GM10248 (cell line): ENCODE measurements around the gene CDH10.

ENCODE experiments used
- CTCF ChIA-PET: fragments of 300-600 bp; sonication (Branson Sonifier 250); formaldehyde crosslinking; extraction: SDS; loops from one replicate; lab custom pipeline; 2021; ENCODE audit warnings: antibody characterized with exemption; lab: Yijun Ruan, JAX
- POLR2A ChIA-PET: fragments of 350-650 bp; sonication (Branson Sonifier 250); formaldehyde crosslinking; extraction: SDS; loops from one replicate; lab custom pipeline; 2020; ENCODE audit warnings: antibody characterized with exemption; lab: Yijun Ruan, JAX
- DNase-seq: peaks from one replicate; pipeline ENCODE4 v3.0.0; 2012; ENCODE audit errors: extremely low spot score
- TF ChIP-seq, protein P1 (sequence below): IDR thresholded peaks from 2 replicates; pipeline ENCODE4 v1.5.1; 2012; ENCODE audit warnings: mild to moderate bottlenecking, low read depth; ENCODE audit errors: extremely low read depth, missing control alignments, control extremely low read depth

Gene CDH10

DNA sequence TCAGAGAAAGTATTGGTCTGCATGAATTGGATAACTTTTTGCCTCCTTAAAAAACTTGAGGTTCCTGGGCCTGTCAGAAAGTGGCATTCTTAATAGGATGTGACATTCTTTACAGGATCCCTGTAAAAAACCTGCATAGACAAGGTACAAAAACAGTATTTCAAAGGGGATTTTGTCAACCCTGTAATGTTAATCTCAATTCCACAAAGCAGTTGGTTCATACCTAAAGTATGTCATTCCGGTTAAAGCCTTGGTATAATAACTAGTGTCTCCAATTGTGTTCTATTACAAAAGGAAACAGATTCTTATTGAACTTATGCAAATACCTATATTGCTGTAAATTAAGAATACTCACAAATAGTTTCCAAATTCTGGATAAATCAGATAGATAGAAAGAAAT lies 169.7 kb downstream of the CDH10 start:
- ChIA-PET POLR2A (no interaction called here), CTCF (no interaction called here)
- DNase-seq = no peak
- TF ChIP-seq, protein P1, sequence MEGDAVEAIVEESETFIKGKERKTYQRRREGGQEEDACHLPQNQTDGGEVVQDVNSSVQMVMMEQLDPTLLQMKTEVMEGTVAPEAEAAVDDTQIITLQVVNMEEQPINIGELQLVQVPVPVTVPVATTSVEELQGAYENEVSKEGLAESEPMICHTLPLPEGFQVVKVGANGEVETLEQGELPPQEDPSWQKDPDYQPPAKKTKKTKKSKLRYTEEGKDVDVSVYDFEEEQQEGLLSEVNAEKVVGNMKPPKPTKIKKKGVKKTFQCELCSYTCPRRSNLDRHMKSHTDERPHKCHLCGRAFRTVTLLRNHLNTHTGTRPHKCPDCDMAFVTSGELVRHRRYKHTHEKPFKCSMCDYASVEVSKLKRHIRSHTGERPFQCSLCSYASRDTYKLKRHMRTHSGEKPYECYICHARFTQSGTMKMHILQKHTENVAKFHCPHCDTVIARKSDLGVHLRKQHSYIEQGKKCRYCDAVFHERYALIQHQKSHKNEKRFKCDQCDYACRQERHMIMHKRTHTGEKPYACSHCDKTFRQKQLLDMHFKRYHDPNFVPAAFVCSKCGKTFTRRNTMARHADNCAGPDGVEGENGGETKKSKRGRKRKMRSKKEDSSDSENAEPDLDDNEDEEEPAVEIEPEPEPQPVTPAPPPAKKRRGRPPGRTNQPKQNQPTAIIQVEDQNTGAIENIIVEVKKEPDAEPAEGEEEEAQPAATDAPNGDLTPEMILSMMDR = no peak

DNA sequence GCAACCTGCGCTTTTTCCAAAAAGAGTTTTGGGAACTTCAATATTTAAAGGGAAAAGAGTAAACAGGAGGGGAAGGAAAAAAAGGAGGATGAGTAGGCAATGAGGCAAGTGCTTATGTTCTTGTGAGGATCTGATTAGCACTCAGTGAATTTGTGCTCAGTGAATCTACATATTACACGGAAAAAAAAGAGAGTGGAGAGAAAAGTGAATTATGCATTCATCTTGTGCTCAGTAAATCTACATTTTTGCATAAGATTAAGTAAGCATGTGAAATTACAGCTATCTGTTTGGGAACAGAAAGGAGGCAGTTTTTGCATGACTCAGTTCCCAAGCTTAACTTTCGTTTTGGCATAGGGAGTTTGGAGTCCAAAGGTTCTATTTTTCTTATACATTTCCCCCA lies 170.1 kb downstream of the CDH10 start:
- DNase-seq = no peak
- TF ChIP-seq, protein P1 = no peak
- CTCF ChIA-PET = no interaction called here
- POLR2A ChIA-PET = no interaction called here

DNA sequence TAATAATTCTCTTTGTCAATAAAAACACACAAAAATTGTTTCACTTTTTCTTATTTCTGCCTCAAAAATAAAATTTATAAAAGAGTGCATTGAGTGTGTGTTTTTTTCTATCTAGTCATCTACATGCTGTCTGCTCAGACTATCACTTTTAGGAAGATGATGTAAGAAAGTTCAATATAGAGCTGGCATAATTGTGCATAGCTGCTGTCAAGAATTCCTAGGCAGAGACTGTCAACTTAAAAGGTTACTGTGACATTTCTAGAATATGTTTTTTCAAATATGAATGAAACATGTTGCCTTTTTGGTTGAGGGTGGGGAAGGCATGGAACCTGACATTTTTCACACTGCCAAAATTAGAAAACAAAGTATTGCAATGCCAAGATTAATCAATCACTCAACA lies 172.3 kb downstream of the CDH10 start:
- POLR2A ChIA-PET = no interaction called here
- CTCF ChIA-PET = no interaction called here
- TF ChIP-seq, protein P1 = no peak
- DNase-seq = no peak

DNA sequence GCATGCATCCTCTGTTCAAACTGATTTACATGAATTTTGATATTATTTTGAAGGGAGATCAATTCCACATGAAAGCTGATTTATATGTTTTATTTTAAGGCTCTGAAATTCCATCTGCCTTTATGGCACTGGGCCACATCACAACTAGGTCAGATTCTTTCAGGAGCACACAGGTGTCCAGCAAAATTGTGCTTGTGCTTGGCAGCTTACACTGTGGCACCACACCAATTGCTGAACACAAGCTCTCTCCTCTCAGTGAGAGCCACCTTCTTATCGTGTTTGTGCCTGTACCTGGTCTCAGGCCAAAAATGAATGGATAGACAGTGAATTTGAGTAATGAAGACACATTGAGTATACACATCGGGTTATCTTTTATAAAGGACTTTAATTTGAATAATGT lies 200.4 kb downstream of the CDH10 start:
- ChIA-PET CTCF (no interaction called here), POLR2A (no interaction called here)
- no peak for DNase-seq
- TF ChIP-seq, protein P1 = no peak

DNA sequence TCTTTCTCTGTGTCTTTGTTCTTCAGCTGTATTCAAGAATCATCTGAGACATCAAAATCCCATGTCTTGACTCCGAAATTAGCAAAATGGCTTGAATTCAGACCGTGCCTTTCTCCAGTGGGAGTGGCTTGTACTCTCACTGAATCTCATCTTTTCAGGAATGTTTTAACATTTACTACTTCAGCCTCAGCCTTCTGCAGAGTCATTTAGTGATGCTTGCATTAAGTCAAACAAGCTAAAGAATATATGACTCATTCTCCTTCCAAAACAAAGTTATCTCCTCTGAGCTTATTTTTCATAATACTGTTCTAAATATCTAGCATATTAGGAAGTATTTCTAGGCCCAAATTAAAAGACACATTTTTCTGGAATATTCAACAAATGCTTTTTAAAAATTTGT lies 205.3 kb downstream of the CDH10 start:
- POLR2A ChIA-PET = no interaction called here
- CTCF ChIA-PET = interaction anchor here (2.2 kb wide), 1 partner anchor 8 kb away, joined by 5 read pairs; no protein-coding TSS in a partner anchor
- TF ChIP-seq, protein P1 = no peak
- DNase-seq = no peak
